ENCODE measurements around the gene FGD3.

DNA sequence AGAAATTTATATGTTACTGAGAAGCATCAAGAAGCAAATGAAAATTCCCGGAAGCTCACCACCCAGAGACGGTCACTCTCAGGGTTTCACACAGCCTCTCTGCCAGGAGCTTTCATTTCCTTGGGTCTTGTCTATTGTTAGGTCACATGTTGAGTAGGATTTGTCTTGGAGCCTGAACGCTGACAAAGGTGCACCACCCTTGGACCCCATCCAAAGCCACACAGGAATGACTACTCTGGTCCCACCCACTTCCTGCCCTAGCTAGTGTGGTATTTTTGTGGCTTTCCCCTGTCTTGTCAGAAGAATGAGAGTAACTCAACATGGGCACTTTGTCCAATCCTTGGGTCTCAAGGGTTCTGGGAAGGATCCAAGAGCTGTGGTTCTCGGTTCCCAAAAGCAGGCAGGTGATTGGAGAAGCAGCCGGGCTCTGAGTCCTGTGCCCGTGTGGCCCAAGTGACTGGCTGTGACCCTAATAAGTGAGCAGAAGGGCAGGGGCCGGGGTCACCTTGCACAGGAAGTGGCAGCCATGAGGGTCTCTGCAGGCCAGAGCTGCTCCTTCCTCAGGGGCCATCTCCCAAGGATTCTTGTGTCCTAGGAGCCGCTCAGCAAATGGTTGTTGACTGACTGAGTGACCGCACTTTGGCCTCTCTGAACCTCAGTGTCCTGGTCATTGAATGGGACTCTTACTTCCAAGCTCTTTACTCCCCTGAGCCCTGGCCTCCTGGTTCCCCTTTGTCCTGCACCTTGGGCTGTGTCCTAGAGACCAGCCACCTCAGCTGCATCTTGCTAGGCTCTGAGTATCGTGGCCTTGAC, 6.9 kb downstream of the FGD3 start:
- TF ChIP-seq POLR2A (IDR thresholded peaks at IDR 0.05; ENCODE audit: low read depth, low read length) (no peak), TAF1 (IDR thresholded peaks at IDR 0.05; ENCODE audit: borderline replicate concordance, low read depth, low read length) (no peak)
